Stimulated activated CD8-positive, alpha-beta memory T cell treated with anti-CD3 and anti-CD28 coated beads, Interleukin-7, amount 100 ng/mL, for 48 hours (primary cell): ENCODE measurements around the gene SLX1B.
"Not testable (repeated sequence)": the region's sequence is repeated elsewhere in the genome, so short reads cannot be mapped to it uniquely, and the experiment has no call there.

Source experiments
- DNase-seq, 2 donors: peaks; one replicate each; pipeline ENCODE4 v3.0.0-alpha.2; 2020; ENCODE audit warnings: low read depth in 1 of 2; ENCODE audit errors: extremely low read depth in 1 of 2

The SLX1B gene

GRCh38 chr16:29454269-29454668, at the start of gene SLX1B, which contains the start of gene BOLA2:
TSS of gene SLX1B (plus strand) at chr16:29454533.
TSS of gene BOLA2 (minus strand) at chr16:29454351. CDS start at chr16:29454253, 98 bp downstream.
- not testable (repeated sequence) for DNase-seq

GRCh38 chr16:29405249-29405648, 49.1 kb upstream of the SLX1B start:
- DNase-seq: not testable (repeated sequence)

- DNase-seq: not testable (repeated sequence)
These were observed 30.7 kb upstream of the SLX1B start for GRCh38 chr16:29423587-29423986.

- not testable (repeated sequence) for DNase-seq
These were observed 28.9 kb upstream of the SLX1B start for GRCh38 chr16:29425390-29425789.

GRCh38 chr16:29453754-29454153, 579 bp upstream of the SLX1B start:
- DNase-seq: not testable (repeated sequence)

- not testable (repeated sequence) for DNase-seq
These were observed 495 bp downstream of the SLX1B start for GRCh38 chr16:29454828-29455227.

- DNase-seq: not testable (repeated sequence)
These were observed 3.3 kb downstream of the SLX1B start for GRCh38 chr16:29457660-29458059.

- not testable (repeated sequence) for DNase-seq
These were observed 5.6 kb downstream of the SLX1B start, which contains the start of gene SULT1A4 for GRCh38 chr16:29459706-29460646. TSS of gene SULT1A4 (plus strand) at chr16:29459913. CDS start at chr16:29461386, 1,473 bp downstream.

GRCh38 chr16:29460647-29461030, 6.3 kb downstream of the SLX1B start:
- not testable (repeated sequence) for DNase-seq

GRCh38 chr16:29465985-29466824, 11.9 kb downstream of the SLX1B start:
- not testable (repeated sequence) for DNase-seq

GRCh38 chr16:29466904-29467303, 12.6 kb downstream of the SLX1B start:
- not testable (repeated sequence) for DNase-seq

GRCh38 chr16:29467654-29468366, 13.5 kb downstream of the SLX1B start:
- DNase-seq: not testable (repeated sequence)

GRCh38 chr16:29469660-29470059, 15.3 kb downstream of the SLX1B start:
- not testable (repeated sequence) for DNase-seq

- DNase-seq: not testable (repeated sequence)
These were observed 17.7 kb downstream of the SLX1B start for GRCh38 chr16:29472065-29472464.

- not testable (repeated sequence) for DNase-seq
These were observed 27.9 kb downstream of the SLX1B start for GRCh38 chr16:29482276-29482675.

GRCh38 chr16:29506308-29506707, 52.0 kb downstream of the SLX1B start, which contains the start of gene NPIPB12:
TSS of gene NPIPB12 (minus strand) at chr16:29506408.
- not testable (repeated sequence) for DNase-seq
